ENCODE data around the gene C1orf35. TPM values are rescaled to one million over a fixed set of nuclear protein-coding genes. Genes with fewer than 3 reads are reported as not detected.
A peak's percentile ranks its signal among the peaks of the same experiment; 100 is the strongest.

The C1orf35 gene
- total and polyA plus RNA-seq, 2 experiments from 2014 or later, result 12.3 to 24.6 TPM

DNA sequence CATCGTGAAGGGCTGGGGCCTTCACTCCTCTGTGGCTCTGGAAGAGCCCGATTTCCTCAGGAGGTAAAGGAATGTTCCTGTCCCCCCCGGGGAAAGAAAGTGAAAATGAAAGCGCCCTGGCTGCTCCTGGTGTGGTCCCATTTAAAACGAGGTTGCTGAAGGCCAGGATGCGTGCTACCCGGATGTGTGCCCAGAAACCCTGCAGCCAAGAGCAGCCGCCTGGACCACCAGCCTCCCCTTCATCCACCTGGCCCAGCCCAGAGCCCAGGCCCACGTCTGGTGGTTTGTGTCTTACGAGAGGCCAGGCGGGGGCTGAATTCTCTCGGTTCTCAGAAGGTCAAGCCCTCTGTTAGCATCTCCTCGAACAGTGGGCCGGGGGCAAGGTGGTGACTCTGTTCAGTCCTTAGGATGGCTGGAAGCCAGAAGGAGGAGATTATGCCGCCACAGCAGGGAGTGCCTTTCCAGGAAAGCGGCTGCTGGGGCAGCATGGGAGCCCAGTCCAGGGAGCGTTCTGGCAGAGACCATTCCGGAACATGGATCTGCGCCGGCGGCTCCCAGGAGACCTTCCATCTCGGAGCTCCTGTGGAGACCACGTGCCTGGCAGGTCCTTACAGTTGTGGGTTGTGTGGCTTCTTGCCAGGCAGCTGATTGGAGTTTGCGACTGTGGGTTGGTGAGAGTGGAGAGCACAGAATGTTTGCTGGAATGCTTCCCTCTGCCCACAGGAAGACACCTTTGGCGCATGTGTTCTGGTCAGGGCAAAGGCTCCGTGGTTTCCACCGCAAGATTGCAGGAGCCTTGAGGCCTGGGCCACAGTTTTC, 38.3 kb upstream of the C1orf35 start:
- peak; percentile 19 for DNase-seq (ENCODE audit: low spot score)
- Histone ChIP-seq H3K4me3 (peak overlapping the region; percentile 40), H2AFZ (no peak overlapping the region), H3K27ac (peak overlapping the region; percentile 98), H3K27me3 (no peaks in the 10 kb centered on the region), H3K4me2 (peak overlapping the region; percentile 99), H3K79me2 (peaks cover 58% of the 10 kb centered on the region), H3K4me1 (ENCODE audit: insufficient read depth) (peaks cover 17% of the 10 kb centered on the region), H3K36me3 (replicated peaks; ENCODE audit: insufficient read depth, low read depth) (no peaks in the 10 kb centered on the region), H3K9me2 (replicated peaks; ENCODE audit: insufficient read depth) (no peaks in the 10 kb centered on the region), H4K20me1 (ENCODE audit: insufficient read depth, poor library complexity, severe bottlenecking) (peaks cover 57% of the 10 kb centered on the region), H3K9me3 (ENCODE audit: low read depth) (no peaks in the 10 kb centered on the region)
- TF ChIP-seq, protein P1, sequence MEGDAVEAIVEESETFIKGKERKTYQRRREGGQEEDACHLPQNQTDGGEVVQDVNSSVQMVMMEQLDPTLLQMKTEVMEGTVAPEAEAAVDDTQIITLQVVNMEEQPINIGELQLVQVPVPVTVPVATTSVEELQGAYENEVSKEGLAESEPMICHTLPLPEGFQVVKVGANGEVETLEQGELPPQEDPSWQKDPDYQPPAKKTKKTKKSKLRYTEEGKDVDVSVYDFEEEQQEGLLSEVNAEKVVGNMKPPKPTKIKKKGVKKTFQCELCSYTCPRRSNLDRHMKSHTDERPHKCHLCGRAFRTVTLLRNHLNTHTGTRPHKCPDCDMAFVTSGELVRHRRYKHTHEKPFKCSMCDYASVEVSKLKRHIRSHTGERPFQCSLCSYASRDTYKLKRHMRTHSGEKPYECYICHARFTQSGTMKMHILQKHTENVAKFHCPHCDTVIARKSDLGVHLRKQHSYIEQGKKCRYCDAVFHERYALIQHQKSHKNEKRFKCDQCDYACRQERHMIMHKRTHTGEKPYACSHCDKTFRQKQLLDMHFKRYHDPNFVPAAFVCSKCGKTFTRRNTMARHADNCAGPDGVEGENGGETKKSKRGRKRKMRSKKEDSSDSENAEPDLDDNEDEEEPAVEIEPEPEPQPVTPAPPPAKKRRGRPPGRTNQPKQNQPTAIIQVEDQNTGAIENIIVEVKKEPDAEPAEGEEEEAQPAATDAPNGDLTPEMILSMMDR (IDR thresholded peaks at IDR 0.05; ENCODE audit: poor library complexity), result no peak
- TF ChIP-seq EZH2phosphoT487 (IDR thresholded peaks at IDR 0.05; ENCODE audit: low read depth, severe bottlenecking, unreplicated experiment), result no peak
- WGBS (ENCODE audit: low lambda C conversion rate, missing lambda C conversion rate), result 84% methylated on average over 27 of the region's 27 CpGs

DNA sequence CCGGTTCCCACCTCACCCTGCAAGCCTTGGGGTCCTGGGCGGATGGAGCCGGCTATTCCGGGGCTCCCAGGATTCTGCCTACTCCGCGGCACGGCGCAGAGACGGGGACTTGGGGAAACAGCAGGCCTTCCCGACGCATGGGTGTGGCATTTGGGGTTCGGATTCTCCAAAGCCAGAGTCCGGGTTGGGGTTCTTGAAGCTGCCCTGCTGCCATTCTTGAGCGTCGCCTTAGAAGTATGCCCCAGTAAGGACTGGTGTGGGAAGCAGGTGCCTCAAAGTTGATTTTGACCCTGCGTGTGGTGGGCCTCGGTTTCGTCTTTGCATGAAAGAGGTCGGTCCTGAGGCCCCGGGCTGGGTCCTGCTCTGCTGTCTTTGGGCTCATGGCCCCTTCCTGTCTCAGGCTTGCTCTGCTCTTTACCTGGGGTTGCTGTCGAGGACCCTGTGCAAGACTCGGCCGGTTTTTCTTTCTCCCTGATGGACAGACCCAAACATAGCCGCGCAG, 37.6 kb upstream of the C1orf35 start:
- 20% methylated on average over 24 of the region's 25 CpGs for WGBS (ENCODE audit: low lambda C conversion rate, missing lambda C conversion rate)
- H2AFZ ChIP-seq, result peak overlapping the region; percentile 60
- peaks cover 53% of the 10 kb centered on the region for H3K79me2 ChIP-seq
- TF ChIP-seq EZH2phosphoT487 (IDR thresholded peaks at IDR 0.05; ENCODE audit: low read depth, severe bottlenecking, unreplicated experiment) (no peak), EZH2 (IDR thresholded peaks at IDR 0.05; ENCODE audit: borderline replicate concordance) (no peak)
- TF ChIP-seq, protein P1 (IDR thresholded peaks at IDR 0.05; ENCODE audit: poor library complexity), result no peak
- peak overlapping the region; percentile 98 for H3K27ac ChIP-seq
- H3K4me1 ChIP-seq (ENCODE audit: insufficient read depth), result peaks cover 17% of the 10 kb centered on the region
- H3K9me3 ChIP-seq (ENCODE audit: low read depth), result no peaks in the 10 kb centered on the region
- DNase-seq (ENCODE audit: low spot score), result no peak
- H3K4me2 ChIP-seq, result peak overlapping the region; percentile 99
- peak overlapping the region; percentile 40 for H3K4me3 ChIP-seq
- no peaks in the 10 kb centered on the region for H3K9me2 ChIP-seq (replicated peaks; ENCODE audit: insufficient read depth)
- peaks cover 52% of the 10 kb centered on the region for H4K20me1 ChIP-seq (ENCODE audit: insufficient read depth, poor library complexity, severe bottlenecking)
- no peaks in the 10 kb centered on the region for H3K36me3 ChIP-seq (replicated peaks; ENCODE audit: insufficient read depth, low read depth)
- no peaks in the 10 kb centered on the region for H3K27me3 ChIP-seq

DNA sequence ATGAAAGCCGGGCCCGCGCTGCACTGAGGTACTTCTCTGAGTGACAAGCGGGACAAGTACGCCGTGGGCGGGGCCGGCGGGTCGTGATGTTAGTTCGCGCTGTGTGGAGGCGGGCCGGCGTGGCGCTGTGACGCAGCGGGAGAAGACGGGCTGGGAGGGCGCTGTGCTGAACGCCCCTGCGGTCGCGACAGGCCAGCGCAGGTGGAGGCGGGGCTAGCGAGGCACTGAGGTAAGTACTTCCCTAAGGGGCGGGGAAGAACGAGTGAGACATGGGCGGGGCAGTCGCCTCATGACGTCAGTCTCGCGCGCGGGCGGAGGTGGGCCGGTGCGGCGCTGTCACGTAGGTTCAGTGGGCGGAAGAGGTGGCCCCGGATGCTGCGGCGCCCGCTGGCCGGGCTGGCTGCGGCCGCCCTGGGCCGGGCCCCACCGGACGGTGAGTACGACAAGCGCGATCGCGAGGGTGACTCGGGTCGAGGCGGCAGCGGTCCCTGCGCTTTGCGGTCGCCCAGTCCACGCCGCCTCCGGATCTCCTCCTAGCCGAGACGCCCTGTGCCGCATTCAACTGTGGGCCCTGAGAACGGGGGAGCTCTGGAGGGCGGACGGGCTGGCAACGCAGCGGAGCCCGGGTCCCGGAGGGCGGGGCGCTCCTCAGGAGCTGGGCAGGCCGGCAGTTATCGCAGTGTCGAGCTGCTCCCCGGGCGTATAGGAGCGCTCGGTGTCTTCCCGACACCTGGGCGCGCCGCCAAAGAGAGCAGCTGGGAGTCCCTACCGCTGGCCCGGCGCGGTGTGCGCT, 37.0 kb upstream of the C1orf35 start, which contains the start of gene GUK1:
TSS of gene GUK1 (plus strand) at position 349 of the 793 bp plus-strand sequence. CDS start at position 373, 24 bp downstream.
- peak within 1 kb of the TSS; percentile 86 for H2AFZ ChIP-seq
- under 1% methylated on average over 82 of the region's 95 CpGs for WGBS (ENCODE audit: low lambda C conversion rate, missing lambda C conversion rate)
- no peaks in the 10 kb centered on the region for H3K36me3 ChIP-seq (replicated peaks; ENCODE audit: insufficient read depth, low read depth)
- H3K4me1 ChIP-seq (ENCODE audit: insufficient read depth), result peaks cover 17% of the 10 kb centered on the region
- TF ChIP-seq, protein P1 (IDR thresholded peaks at IDR 0.05; ENCODE audit: poor library complexity), result no peak
- no peak for TF ChIP-seq EZH2phosphoT487 (IDR thresholded peaks at IDR 0.05; ENCODE audit: low read depth, severe bottlenecking, unreplicated experiment)
- H4K20me1 ChIP-seq (ENCODE audit: insufficient read depth, poor library complexity, severe bottlenecking), result peaks cover 46% of the 10 kb centered on the region
- no peaks in the 10 kb centered on the region for H3K9me3 ChIP-seq (ENCODE audit: low read depth)
- H3K27ac ChIP-seq, result peak within 1 kb of the TSS; percentile 98
- peak; percentile 100 for DNase-seq (ENCODE audit: low spot score)
- peak within 1 kb of the TSS; percentile 40 for H3K4me3 ChIP-seq
- peak within 1 kb of the TSS; percentile 99 for H3K4me2 ChIP-seq
- no peaks in the 10 kb centered on the region for H3K27me3 ChIP-seq
- H3K9me2 ChIP-seq (replicated peaks; ENCODE audit: insufficient read depth), result no peaks in the 10 kb centered on the region
- peaks cover 47% of the 10 kb centered on the region for H3K79me2 ChIP-seq

Measured in hepatocyte (in vitro differentiated cells).